ENCODE measurements around the gene FXYD6.

Gene FXYD6

GRCh38 chr11:117828611-117829368 is 47.7 kb downstream of the FXYD6 start:
- DNase-seq = no peak

GRCh38 chr11:117827521-117828511 is 48.6 kb downstream of the FXYD6 start:
- no peak for DNase-seq

- no peak for DNase-seq
These were observed 49.6 kb downstream of the FXYD6 start for GRCh38 chr11:117826832-117827231.

GRCh38 chr11:117826190-117826570 is 50.3 kb downstream of the FXYD6 start:
- no peak for DNase-seq

GRCh38 chr11:117825538-117826189 is 50.8 kb downstream of the FXYD6 start:
- no peak for DNase-seq

GRCh38 chr11:117824571-117825537 is 51.6 kb downstream of the FXYD6 start, which contains the start of gene FXYD2:
Gene FXYD2, minus strand, starts transcription at chr11:117824744. Its CDS starts 66 bp downstream, at chr11:117824678.
- no peak for DNase-seq

GRCh38 chr11:117823946-117824420 is 52.5 kb downstream of the FXYD6 start:
- DNase-seq = no peak

- no peak for DNase-seq
These were observed 53.0 kb downstream of the FXYD6 start for GRCh38 chr11:117823294-117823945.

- DNase-seq = no peak
These were observed 54.1 kb downstream of the FXYD6 start for GRCh38 chr11:117822074-117823033.

GRCh38 chr11:117821431-117821830 is 55.0 kb downstream of the FXYD6 start:
- DNase-seq = no peak

- no peak for DNase-seq
These were observed 55.9 kb downstream of the FXYD6 start for GRCh38 chr11:117820516-117820915.

GRCh38 chr11:117820071-117820470 is 56.4 kb downstream of the FXYD6 start:
- DNase-seq = no peak

GRCh38 chr11:117819096-117820040 is 57.1 kb downstream of the FXYD6 start:
- DNase-seq = no peak

- no peak for DNase-seq
These were observed 58.2 kb downstream of the FXYD6 start for GRCh38 chr11:117818041-117818873.

- peak; percentile 49 for DNase-seq
These were observed 59.0 kb downstream of the FXYD6 start for GRCh38 chr11:117817368-117818040.

- DNase-seq = no peak
These were observed 59.6 kb downstream of the FXYD6 start for GRCh38 chr11:117816846-117817367.

- DNase-seq = no peak
These were observed 60.2 kb downstream of the FXYD6 start for GRCh38 chr11:117816151-117816741.
